PC-3 (cell line): ENCODE data around the gene FUT8.

Source experiments
- CTCF ChIP-seq: fragments of 300-600 bp; sonication (generic); conservative IDR thresholded peaks from 2 replicates; pipeline ENCODE4 v1.5.1; 2017; ENCODE audit warnings: antibody characterized with exemption, low read depth, mild to moderate bottlenecking, low read length
- EZH2 ChIP-seq: fragments of 300-600 bp; sonication (generic); IDR thresholded peaks from one replicate; pipeline ENCODE4 v1.6.1; 2017; ENCODE audit warnings: antibody characterized with exemption, mild to moderate bottlenecking, low read length; ENCODE audit not compliant: unreplicated experiment
- EZH2phosphoT487 ChIP-seq: fragments of 300-600 bp; sonication (generic); IDR thresholded peaks from 2 replicates; pipeline ENCODE4 v1.6.1; 2018; ENCODE audit warnings: mild to moderate bottlenecking, antibody characterized with exemption, low read length, borderline replicate concordance

GRCh38 chr14:65377576-65377975, 35.0 kb upstream of the FUT8 start:
- TF ChIP-seq CTCF (no peak), EZH2phosphoT487 (no peak), EZH2 (no peak)
